HL-60/S4 treated with retinoic acid at 250 ng/mL for 4 days and 3 days (cell line): ENCODE results near the gene MRTO4.

ENCODE experiments used
- in situ Hi-C: fragments of 300-500 bp; cut with MboI; formaldehyde crosslinking; loops from 2 replicates; pipeline ENCODE4 v1.7.0; 2022; ENCODE audit warnings: low sequenced_read_pairs

Gene MRTO4

DNA sequence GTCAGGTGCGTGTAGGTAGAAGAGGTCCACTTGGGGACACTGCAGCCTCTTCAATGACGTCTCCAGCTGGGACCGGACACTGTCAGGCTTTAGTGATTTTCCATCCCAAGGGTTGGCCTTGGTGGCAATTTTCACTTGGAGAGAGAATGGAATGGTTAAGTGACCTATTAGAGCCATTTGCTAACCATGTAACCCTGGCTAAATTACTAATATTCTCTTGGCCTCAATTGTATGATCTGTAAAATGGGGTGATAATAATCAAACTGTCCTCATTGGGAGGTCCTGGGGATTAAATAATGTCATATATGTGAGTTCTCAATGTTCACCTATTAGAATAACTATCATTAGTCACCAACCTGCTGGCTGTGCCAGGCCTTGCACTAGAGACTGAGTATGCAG lies 56.9 kb downstream of the MRTO4 start:
- in situ Hi-C loops, result no loop called here

DNA sequence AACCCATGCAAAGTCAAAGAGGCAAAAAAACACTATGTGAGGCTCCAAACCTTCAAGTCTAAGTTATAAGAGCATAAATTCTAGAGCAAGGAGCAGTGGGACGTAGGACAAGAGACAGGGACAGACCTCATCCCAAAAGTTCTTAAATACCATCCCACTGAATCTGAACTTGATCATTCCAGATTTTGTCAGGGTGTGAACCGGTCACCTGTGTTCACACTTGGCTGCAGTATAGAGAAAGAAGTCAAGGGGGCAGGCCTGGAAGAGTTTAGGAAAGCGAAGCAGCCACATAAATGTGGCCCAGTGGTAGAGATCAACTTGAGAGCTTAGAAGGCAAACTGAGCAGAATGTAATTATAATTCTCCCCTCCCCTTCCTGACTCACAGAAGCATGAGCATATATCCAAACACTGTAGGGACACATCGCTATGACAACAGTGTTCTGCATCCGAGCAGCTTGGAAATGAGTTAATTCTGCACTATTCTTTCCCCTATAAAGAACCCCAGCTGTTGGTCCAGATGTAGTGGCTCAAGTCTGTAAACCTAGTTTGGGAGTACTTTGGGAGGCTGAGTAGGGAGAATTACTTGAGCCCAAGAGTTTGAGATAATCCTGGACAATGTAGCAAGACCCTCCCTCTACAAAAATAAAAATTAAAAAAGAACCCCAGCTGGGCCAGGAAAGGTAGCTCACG lies 57.7 kb downstream of the MRTO4 start:
- in situ Hi-C loops, result no loop called here
